CD4-positive, alpha-beta T cell (primary cell): ENCODE results near the gene MBOAT1. TPM values are rescaled to one million over a fixed set of nuclear protein-coding genes. Genes with fewer than 3 reads are reported as not detected.
"Not testable (repeated sequence)": the region's sequence is repeated elsewhere in the genome, so short reads cannot be mapped to it uniquely, and the experiment has no call there.

ENCODE experiments used
- ATAC-seq: fragments of 200-7000 bp; cut with Tn5 transposase; one replicate; pipeline ENCODE4 v1.10.0; 2022; ENCODE audit warnings: mild to moderate bottlenecking; ENCODE audit not compliant: poor library complexity
- CTCF ChIA-PET: fragments of 350-600 bp; sonication (Branson Sonifier 250); formaldehyde crosslinking; loops from one replicate; lab custom pipeline; 2021; ENCODE audit warnings: antibody characterized with exemption, inconsistent platforms; lab: Charles Lee
- POLR2A ChIA-PET: fragments of 350-600 bp; sonication (Branson Sonifier 250); formaldehyde crosslinking; loops from one replicate; lab custom pipeline; 2021; ENCODE audit warnings: antibody characterized with exemption, inconsistent platforms; lab: Charles Lee
- DNase-seq, 14 experiments: peaks; one replicate each; pipeline ENCODE4 v3.0.0-alpha.2; 2013 to 2020; ENCODE audit warnings: mixed read lengths in 2 of 14
- H3K27ac ChIP-seq, 2 donors: one replicate each; pipeline versions ENCODE4 v1.5.1 to v1.7.0; 2013; ENCODE audit warnings: low read length in 2 of 2, low read depth in 1 of 2, mild to moderate bottlenecking in 1 of 2
- H3K27me3 ChIP-seq, 2 experiments: 1 replicate in 1 of 2; 2 replicates in 1 of 2; pipeline versions ENCODE4 v1.6.1 to v1.7.0; 2013; ENCODE audit warnings: low read length in 2 of 2, control low read depth in 1 of 2, mild to moderate bottlenecking in 1 of 2, moderate library complexity in 1 of 2; ENCODE audit not compliant: insufficient read depth in 2 of 2, control insufficient read depth in 1 of 2
- H3K36me3 ChIP-seq: one replicate; pipeline ENCODE4 v1.6.1; 2013; ENCODE audit warnings: low read length, control low read depth; ENCODE audit not compliant: insufficient read depth
- H3K4me1 ChIP-seq: one replicate; pipeline ENCODE4 v1.6.1; 2013; ENCODE audit warnings: low read length, control low read depth; ENCODE audit not compliant: insufficient read depth
- H3K4me3 ChIP-seq: one replicate; pipeline ENCODE4 v1.5.1; 2013; ENCODE audit warnings: mild to moderate bottlenecking, low read length, moderate library complexity
- H3K9me3 ChIP-seq, 2 experiments: 1 replicate in 1 of 2; 2 replicates in 1 of 2; pipeline versions ENCODE4 v1.6.1 to v1.7.0; 2013; ENCODE audit warnings: low read length in 2 of 2, mild to moderate bottlenecking in 2 of 2, control low read depth in 1 of 2, moderate library complexity in 1 of 2; ENCODE audit not compliant: control insufficient read depth in 1 of 2, insufficient read depth in 1 of 2
- H3K27ac Mint-ChIP-seq: one replicate; pipeline ENCODE4 v1.8.0; 2020; ENCODE audit warnings: mixed read lengths
- H3K27me3 Mint-ChIP-seq: one replicate; pipeline ENCODE4 v1.8.0; 2021; ENCODE audit warnings: mixed read lengths
- H3K36me3 Mint-ChIP-seq: one replicate; pipeline ENCODE4 v1.8.0; 2021; ENCODE audit warnings: low read depth, mixed read lengths
- H3K4me1 Mint-ChIP-seq: one replicate; pipeline ENCODE4 v1.8.0; 2021; ENCODE audit warnings: low read depth, mixed read lengths
- H3K4me3 Mint-ChIP-seq: one replicate; pipeline ENCODE4 v1.8.0; 2020; ENCODE audit warnings: mild to moderate bottlenecking, mixed read lengths
- H3K9me3 Mint-ChIP-seq: one replicate; pipeline ENCODE4 v1.8.0; 2020; ENCODE audit warnings: mixed read lengths
- CTCF ChIP-seq: fragments of 200-600 bp; IDR thresholded peaks from one replicate; pipeline ENCODE4 v1.8.0; 2022; ENCODE audit warnings: antibody characterized with exemption, mild to moderate bottlenecking
- intact Hi-C, 2 experiments: fragments of 100-400 bp; cut with DNase I in 1 of 2; cut with micrococcal nuclease in 1 of 2; formaldehyde crosslinking; loops; one replicate each; pipeline versions ENCODE4 v1.15.1 to v1.9.0; 2023 to 2025; cut with DNase I, micrococcal nuclease
- total RNA-seq, 174 experiments: library from RNA in 2 of 174; stranded (reverse) in 2 of 174; gene quantifications; one replicate each; pipeline ENCODE4 v1.2.3 and lab custom pipeline; 2021 to 2026

The MBOAT1 gene
- total RNA-seq, 2 experiments from 2014 or later = 17.2 to 18.5 TPM

DNA sequence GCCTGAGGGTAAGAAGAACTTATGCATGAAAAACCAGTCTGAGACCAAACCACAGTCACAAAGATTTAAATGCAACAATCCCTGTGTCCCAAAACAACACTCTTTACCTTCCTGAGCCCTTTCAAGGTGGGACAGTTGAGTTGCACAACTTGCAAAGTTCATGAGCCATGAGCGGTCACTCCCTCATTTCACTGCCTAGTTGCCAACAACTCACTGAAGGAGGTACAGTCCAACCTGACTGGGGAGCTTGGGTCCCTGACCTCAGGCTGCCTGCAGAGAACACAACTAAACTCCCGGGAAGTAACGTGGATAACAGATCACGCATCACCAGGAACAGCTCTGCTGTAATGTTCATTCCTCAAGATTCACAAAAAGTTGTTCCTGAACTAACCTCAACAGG, 69.4 kb downstream of the MBOAT1 start:
- Mint-ChIP-seq H3K4me3 (no peak overlapping the region), H3K27me3 (no peaks in the 10 kb centered on the region), H3K9me3 (no peaks in the 10 kb centered on the region), H3K4me1 (peaks cover 4% of the 10 kb centered on the region), H3K36me3 (peaks cover 66% of the 10 kb centered on the region), H3K27ac (no peak overlapping the region)
- intact Hi-C loops = no loop called here
- H3K9me3 ChIP-seq = peaks cover 0 to 3% of the 10 kb centered on the region in 2 experiments
- TF ChIP-seq CTCF = no peak
- no peaks in the 10 kb centered on the region for H3K4me1 ChIP-seq
- DNase-seq = no peak
- ChIA-PET POLR2A (no interaction called here), CTCF (interaction anchor here (0.5 kb wide), 1 partner anchor 29 kb away, joined by 3 read pairs; no protein-coding TSS in a partner anchor)
- H3K36me3 ChIP-seq = peaks cover 28% of the 10 kb centered on the region
- no peak for ATAC-seq
- no peaks in the 10 kb centered on the region for H3K27me3 ChIP-seq
- H3K27ac ChIP-seq = no peak overlapping the region
- H3K4me3 ChIP-seq = no peak overlapping the region

GRCh38 chr6:20141931-20142330, 70.3 kb downstream of the MBOAT1 start:
- Histone ChIP-seq H3K4me1 (no peaks in the 10 kb centered on the region), H3K9me3 (no peaks in the 10 kb centered on the region), H3K27ac (no peak overlapping the region), H3K36me3 (peaks cover 28% of the 10 kb centered on the region), H3K27me3 (no peaks in the 10 kb centered on the region), H3K4me3 (no peak overlapping the region)
- POLR2A ChIA-PET = no interaction called here
- intact Hi-C loops = no loop called here
- H3K4me3 Mint-ChIP-seq = no peak overlapping the region
- ATAC-seq (no peak), DNase-seq (no peak)
- peaks cover 65% of the 10 kb centered on the region for H3K36me3 Mint-ChIP-seq
- no peak overlapping the region for H3K27ac Mint-ChIP-seq
- CTCF ChIA-PET = interaction anchor here (0.6 kb wide), 1 partner anchor 41 kb away, joined by 4 read pairs; no protein-coding TSS in a partner anchor
- TF ChIP-seq CTCF = no peak
- no peaks in the 10 kb centered on the region for H3K27me3 Mint-ChIP-seq
- H3K9me3 Mint-ChIP-seq = no peaks in the 10 kb centered on the region
- H3K4me1 Mint-ChIP-seq = peaks cover 13% of the 10 kb centered on the region

- ATAC-seq, H3K27me3 Mint-ChIP-seq, H3K27ac Mint-ChIP-seq, H3K27me3 ChIP-seq, H3K9me3 ChIP-seq, H3K27ac ChIP-seq, DNase-seq, H3K9me3 Mint-ChIP-seq, CTCF ChIA-PET, H3K4me3 Mint-ChIP-seq, POLR2A ChIA-PET, H3K4me3 ChIP-seq, intact Hi-C loops, H3K4me1 ChIP-seq: not testable (repeated sequence)
- H3K36me3 Mint-ChIP-seq = peaks cover 62% of the 10 kb centered on the region
- H3K36me3 ChIP-seq = peaks cover 23% of the 10 kb centered on the region
- H3K4me1 Mint-ChIP-seq = peaks cover 13% of the 10 kb centered on the region
These were observed 72.9 kb downstream of the MBOAT1 start for GRCh38 chr6:20139127-20139963.
